ENCODE results near the gene CES1.
A peak's percentile ranks its signal among the peaks of the same experiment; 100 is the strongest.
"Not testable (repeated sequence)": the region's sequence is repeated elsewhere in the genome, so short reads cannot be mapped to it uniquely, and the experiment has no call there.

The CES1 gene

DNA sequence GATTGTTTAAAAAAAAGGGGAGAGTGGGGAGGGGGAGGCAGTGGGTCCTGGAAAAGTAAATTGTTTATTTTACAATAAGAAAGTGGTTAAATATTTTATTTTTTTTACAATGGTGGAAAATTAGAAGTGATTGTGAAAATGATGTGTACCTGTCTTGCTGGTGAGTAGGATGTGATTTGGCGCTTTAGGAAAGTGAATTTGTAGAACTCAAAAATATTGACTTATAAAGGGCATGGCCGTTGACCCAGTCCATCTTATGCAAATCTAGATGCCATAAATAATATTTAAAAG is 10.2 kb upstream of the CES1 start:
- Mint-ChIP-seq H3K9me3 (no peaks in the 10 kb centered on the region), H3K36me3 (no peaks in the 10 kb centered on the region), H3K27ac (no peak overlapping the region), H3K4me1 (no peaks in the 10 kb centered on the region), H3K27me3 (peaks cover 6 to 8% of the 10 kb centered on the region in 2 donors), H3K4me3 (no peak overlapping the region)
- DNase-seq (no peak), ATAC-seq (replicated peaks) (no peak)

DNA sequence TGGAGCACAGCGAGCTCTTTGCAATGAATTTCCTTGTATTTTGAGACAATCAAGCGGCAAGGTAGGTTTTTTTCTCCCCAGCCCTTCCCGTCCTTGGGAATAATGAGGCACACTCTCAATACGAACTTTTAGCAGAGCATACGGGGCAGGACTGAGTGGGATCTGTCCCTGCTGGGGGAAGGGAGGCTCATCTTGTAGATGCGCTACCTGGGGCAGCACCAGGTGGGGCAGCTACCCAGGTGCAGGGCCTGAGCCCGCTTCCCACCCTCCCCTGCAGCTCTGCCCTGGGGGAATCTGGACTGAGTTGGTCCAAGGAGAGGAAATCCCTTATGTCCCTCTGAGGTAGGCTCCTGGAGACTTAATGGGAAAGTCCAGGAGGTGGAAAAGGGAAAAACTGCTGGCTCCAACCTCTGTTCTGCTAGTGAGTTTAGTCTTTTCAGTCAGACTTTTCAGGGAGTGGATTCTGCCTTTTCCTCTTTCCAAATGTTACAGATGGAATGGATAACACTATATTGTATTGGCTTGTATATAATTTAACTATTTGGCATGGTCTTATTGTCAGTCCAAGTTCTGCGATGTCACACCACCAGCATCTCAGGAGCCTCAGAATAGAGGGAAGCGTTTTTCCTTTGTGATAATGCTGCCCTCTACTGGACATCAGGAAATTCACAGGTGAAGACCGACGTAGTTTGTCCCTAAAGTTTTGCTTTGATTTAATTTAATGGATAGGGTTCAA is 9.6 kb upstream of the CES1 start:
- Mint-ChIP-seq H3K27me3 (peaks cover 6 to 8% of the 10 kb centered on the region in 2 donors), H3K36me3 (no peaks in the 10 kb centered on the region), H3K4me1 (no peaks in the 10 kb centered on the region), H3K4me3 (no peak overlapping the region), H3K9me3 (no peaks in the 10 kb centered on the region), H3K27ac (no peak overlapping the region)
- peak in 1 of 2 donors; percentile 62 for ATAC-seq (replicated peaks)
- no peak for DNase-seq

DNA sequence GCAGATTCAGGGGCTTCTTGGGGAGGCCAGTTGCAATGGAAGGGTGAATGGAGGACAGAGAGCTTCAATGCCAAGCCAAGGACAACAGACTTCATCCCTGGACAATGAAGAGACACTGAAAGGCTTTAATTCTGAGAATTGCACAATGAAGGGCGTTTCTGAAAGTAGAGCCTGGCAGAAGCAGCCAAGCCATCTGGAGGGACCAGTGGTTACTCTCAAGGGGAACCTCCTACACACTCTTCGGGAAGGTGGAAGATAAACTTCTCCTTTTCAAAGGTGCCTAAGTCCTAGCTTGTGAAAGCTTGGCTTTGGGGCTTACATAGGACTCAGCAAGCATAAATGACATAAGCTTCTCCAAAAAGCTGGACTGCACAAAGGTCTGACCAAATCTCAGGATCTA is 6.2 kb upstream of the CES1 start:
- no peaks in the 10 kb centered on the region for H3K9me3 Mint-ChIP-seq

DNA sequence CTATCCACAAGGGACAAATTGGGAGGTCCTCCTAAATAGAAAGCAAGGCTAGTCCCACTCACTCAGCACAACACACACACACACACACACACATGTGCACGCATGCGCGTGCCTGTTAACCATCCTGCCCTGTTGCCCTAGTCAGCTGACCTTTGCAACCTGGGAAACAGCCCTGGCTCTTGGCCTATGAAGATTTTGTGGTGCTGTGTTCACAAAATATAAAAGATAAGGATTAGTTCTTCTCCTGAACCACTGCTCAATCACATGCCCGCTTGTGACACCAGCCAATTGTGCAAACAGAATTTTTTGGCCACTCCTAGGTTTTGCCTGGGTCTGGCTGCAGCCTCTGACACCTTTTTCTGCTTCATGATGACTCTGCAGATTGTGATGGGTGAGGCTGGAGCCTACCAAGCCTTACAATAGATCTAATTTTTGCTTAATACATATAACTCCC is 3.3 kb upstream of the CES1 start:
- peaks cover under 1 to 2% of the 10 kb centered on the region in 2 donors for H3K27me3 Mint-ChIP-seq
- H3K27ac Mint-ChIP-seq = no peak overlapping the region
- ATAC-seq (replicated peaks) (no peak), DNase-seq (no peak)
- no peak overlapping the region for H3K4me3 Mint-ChIP-seq
- H3K9me3 Mint-ChIP-seq = no peaks in the 10 kb centered on the region
- no peaks in the 10 kb centered on the region for H3K36me3 Mint-ChIP-seq
- peaks cover 0 to 6% of the 10 kb centered on the region in 2 donors for H3K4me1 Mint-ChIP-seq

More for the DNA sequence above, 6.2 kb upstream of the CES1 start:
- H3K27me3 Mint-ChIP-seq = peaks cover 6 to 8% of the 10 kb centered on the region in 2 donors
- peak in 1 of 2 donors; percentile 46 for ATAC-seq (replicated peaks)
- no peak for DNase-seq
- H3K4me1 Mint-ChIP-seq = peaks cover 0 to 2% of the 10 kb centered on the region in 2 donors
- H3K4me3 Mint-ChIP-seq = no peak overlapping the region
- no peak overlapping the region for H3K27ac Mint-ChIP-seq
- H3K36me3 Mint-ChIP-seq = no peaks in the 10 kb centered on the region

DNA sequence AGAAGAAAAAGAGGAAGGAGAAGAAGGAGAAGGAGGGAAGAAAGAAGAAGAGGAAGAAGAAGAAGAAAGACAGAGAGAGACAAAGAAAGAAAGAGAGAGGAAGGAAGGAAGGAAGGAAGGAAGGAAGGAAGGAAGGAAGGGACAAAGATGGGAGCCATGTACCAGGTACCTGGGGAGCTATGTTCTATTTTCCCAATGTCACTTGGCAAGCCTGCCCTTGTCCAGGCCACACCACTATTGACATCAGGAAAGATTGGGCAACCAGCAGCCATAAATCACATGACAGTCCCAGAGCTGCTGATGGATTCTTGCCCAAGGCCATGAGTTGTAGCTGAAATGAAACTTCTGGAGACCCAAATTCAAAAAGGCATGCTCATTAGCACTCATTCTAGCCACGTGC is 2.7 kb upstream of the CES1 start:
- no peak overlapping the region for H3K27ac Mint-ChIP-seq
- DNase-seq (no peak), ATAC-seq (replicated peaks) (no peak)
- no peak overlapping the region for H3K4me3 Mint-ChIP-seq
- H3K27me3 Mint-ChIP-seq = peaks cover 0 to 5% of the 10 kb centered on the region in 2 donors
- peaks cover 0 to 6% of the 10 kb centered on the region in 2 donors for H3K4me1 Mint-ChIP-seq
- H3K36me3 Mint-ChIP-seq = no peaks in the 10 kb centered on the region
- H3K9me3 Mint-ChIP-seq = no peaks in the 10 kb centered on the region

DNA sequence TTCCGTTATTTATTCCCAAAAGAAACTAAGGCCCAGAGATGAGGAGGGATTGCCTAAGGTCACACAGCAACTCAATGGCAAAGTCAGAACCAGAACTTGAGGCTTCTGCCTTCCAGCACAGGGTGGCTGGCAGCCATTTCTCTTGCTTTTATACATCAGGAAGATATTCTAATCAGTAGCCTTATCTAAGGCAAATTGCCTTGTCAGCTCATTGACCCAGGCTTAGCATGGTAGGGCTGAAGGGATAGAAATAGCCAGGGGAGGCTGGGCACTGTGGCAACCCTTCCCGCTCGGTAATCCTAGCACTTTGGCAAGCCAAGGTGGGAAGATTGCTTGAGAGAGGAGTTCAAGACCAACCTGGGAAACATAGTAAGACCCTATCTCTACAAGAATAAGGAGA is 2.3 kb upstream of the CES1 start:
- H3K36me3 Mint-ChIP-seq; H3K4me3 Mint-ChIP-seq; H3K27ac Mint-ChIP-seq; H3K9me3 Mint-ChIP-seq; H3K27me3 Mint-ChIP-seq; DNase-seq; ATAC-seq (replicated peaks); H3K4me1 Mint-ChIP-seq: not testable (repeated sequence)

DNA sequence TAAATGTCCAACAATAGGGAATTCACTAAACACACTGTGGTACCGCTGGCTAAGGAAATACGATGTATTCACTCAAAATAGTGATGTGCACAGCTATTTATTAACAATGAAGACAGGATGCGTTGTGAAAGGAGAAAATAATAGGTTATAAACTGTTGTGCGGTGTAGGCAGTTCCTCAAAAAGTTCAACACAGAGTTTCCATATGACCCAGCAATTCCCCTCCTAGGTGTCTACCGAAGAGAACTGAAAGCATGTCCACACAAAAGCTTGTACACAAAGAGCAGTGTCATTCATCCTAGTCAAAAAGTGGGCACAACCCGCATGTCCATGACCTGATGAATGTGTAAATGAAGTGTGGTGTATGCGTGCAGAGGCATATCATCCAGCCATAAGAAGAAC is 1.2 kb upstream of the CES1 start:
- Mint-ChIP-seq H3K9me3 (no peaks in the 10 kb centered on the region), H3K36me3 (no peaks in the 10 kb centered on the region), H3K27me3 (peaks cover 0 to 5% of the 10 kb centered on the region in 2 donors), H3K4me1 (peaks cover 0 to 6% of the 10 kb centered on the region in 2 donors), H3K27ac (no peak overlapping the region), H3K4me3 (no peak overlapping the region)
- no peak for DNase-seq
- ATAC-seq (replicated peaks) = peak; percentile 79 to 80

DNA sequence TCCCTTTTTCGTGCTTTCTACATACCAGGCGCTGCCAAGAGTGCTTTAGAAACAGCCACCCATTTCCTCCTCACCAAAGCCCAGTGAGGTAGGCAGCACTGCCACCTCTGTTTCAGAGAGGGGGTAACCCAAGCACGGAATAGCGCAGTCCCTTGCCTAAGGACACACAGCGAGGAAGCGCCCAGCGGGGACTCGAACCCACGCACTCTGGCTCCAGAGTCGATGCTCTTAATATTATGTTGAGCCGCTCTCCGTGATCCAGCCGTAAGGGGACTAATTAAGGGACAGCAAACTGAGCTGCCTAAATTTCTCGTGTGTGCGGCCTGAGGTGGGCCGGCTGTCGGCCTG is 497 bp downstream of the CES1 start:
- peaks cover 0 to 6% of the 10 kb centered on the region in 2 donors for H3K4me1 Mint-ChIP-seq
- H3K9me3 Mint-ChIP-seq = no peaks in the 10 kb centered on the region

DNA sequence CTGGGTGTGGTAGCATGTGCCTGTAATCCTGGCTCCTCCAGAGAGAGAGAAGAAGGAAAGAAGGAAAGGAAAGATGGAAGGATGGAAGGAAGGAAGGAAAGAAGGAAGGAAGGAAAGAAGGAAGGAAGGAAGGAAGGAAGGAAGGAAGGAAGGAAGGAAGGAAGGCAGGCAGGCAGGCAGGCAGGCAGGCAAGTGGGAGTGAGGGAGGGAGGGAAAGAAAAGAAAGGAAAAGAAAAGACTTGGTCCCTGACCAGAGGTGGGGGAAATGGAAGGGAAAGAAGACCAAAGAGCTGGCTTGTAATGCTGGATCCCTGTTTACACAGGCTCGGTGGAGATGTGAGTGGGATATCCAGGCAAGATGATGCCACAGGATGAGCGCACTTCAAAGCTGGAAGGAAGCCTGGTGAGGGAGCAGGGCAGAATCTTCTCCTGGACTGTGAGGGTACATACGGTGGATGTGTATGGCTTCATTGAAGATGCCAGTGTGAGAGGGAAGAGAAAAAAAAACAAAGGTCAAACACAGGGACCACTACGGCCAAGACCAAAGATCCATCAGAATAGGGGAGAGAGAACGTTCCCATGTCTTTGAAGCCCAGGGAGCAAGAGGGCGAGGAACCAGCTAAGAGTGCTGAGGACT is 2.1 kb downstream of the CES1 start:
- peaks cover 5 to 11% of the 10 kb centered on the region in 2 donors for H3K27me3 Mint-ChIP-seq
- no peak for ATAC-seq (replicated peaks)
- no peak for DNase-seq
- H3K9me3 Mint-ChIP-seq = no peaks in the 10 kb centered on the region
- no peak overlapping the region for H3K4me3 Mint-ChIP-seq
- H3K36me3 Mint-ChIP-seq = no peaks in the 10 kb centered on the region
- peaks cover 0 to 6% of the 10 kb centered on the region in 2 donors for H3K4me1 Mint-ChIP-seq
- no peak overlapping the region for H3K27ac Mint-ChIP-seq

More for the DNA sequence above, 497 bp downstream of the CES1 start:
- no peak overlapping the region for H3K4me3 Mint-ChIP-seq
- H3K36me3 Mint-ChIP-seq = no peaks in the 10 kb centered on the region
- H3K27me3 Mint-ChIP-seq = peaks cover 5 to 7% of the 10 kb centered on the region in 2 donors
- no peak for DNase-seq
- no peak overlapping the region for H3K27ac Mint-ChIP-seq
- no peak for ATAC-seq (replicated peaks)

DNA sequence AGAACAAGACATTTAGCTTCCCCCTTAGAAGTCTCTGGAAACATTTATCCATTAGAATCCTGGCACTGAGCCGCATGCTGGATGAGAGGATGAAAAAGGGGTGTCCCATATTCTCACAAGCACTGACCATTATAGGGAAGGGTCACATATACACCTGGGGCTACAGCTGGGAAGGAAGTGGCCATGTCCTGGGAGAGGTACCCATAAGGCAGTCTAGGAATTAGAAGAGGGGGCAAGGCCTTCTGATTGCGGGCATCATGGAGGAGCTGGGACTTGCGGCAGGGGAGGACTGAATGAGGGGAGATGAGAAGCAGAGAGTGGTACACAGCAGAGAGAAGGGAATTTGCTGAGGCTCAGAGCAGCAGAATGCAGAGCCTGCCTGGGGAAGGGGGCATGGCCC is 3.7 kb downstream of the CES1 start:
- H3K4me1 Mint-ChIP-seq; H3K9me3 Mint-ChIP-seq; H3K36me3 Mint-ChIP-seq; H3K4me3 Mint-ChIP-seq; ATAC-seq (replicated peaks); DNase-seq; H3K27ac Mint-ChIP-seq: not testable (repeated sequence)
- H3K27me3 Mint-ChIP-seq = peaks cover 5 to 19% of the 10 kb centered on the region in 2 donors

DNA sequence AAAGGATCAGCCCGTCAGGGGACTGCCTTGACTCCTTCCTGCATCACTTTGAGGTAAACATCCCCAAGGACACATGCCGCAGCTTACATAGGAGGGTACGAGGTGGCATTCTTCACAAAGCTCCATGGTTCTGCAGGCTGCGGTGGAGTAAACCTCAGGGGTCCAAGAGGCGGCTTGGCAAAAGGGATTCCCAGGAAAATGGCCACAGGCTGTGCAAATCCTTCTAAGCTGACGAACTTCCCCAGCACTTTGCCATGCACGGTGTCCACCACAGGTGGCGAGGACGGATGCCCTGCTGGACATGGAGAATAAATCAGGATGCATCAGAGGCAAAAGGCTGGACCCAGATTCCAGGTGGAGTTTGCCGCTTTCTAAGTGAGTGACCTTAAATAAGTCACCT is 4.2 kb downstream of the CES1 start:
- Mint-ChIP-seq H3K27ac (no peak overlapping the region), H3K27me3 (peaks cover 5 to 19% of the 10 kb centered on the region in 2 donors), H3K36me3 (no peaks in the 10 kb centered on the region), H3K4me3 (no peak overlapping the region), H3K9me3 (no peaks in the 10 kb centered on the region), H3K4me1 (peaks cover 0 to under 1% of the 10 kb centered on the region in 2 donors)
- DNase-seq (no peak), ATAC-seq (replicated peaks) (no peak)

DNA sequence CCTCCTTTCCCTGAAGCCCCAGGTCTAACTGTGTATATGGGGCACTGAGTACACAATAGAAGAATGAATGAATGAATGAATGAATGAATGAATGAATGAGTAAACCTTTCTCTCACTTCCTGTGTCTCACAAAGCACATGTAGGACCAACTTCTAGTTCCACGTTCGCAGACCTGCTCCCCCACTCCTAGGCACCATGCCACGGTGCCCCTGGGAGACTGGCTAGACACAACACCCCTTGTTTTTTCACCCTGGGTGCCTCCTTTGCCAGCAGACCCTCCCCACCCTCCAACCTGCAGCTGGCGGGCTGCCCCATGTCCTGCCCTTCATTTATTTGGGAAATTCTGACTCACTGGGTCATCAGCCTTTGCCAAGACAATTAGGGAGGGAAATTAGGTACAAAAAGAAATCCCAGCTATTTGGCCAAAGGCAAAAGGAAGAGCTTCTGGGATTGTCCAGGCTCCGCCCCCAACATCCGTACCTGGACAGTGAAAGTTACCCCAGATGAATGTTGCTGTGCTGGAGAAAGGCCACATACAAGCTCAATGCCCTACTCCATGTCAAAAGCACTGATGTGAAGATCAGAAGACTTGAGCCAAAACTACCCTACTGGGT is 7.7 kb downstream of the CES1 start:
- Mint-ChIP-seq H3K9me3 (no peaks in the 10 kb centered on the region), H3K4me1 (no peaks in the 10 kb centered on the region), H3K4me3 (no peak overlapping the region), H3K27ac (no peak overlapping the region), H3K27me3 (peaks cover 21 to 30% of the 10 kb centered on the region in 2 donors), H3K36me3 (no peaks in the 10 kb centered on the region)
- DNase-seq = no peak
- no peak for ATAC-seq (replicated peaks)

DNA sequence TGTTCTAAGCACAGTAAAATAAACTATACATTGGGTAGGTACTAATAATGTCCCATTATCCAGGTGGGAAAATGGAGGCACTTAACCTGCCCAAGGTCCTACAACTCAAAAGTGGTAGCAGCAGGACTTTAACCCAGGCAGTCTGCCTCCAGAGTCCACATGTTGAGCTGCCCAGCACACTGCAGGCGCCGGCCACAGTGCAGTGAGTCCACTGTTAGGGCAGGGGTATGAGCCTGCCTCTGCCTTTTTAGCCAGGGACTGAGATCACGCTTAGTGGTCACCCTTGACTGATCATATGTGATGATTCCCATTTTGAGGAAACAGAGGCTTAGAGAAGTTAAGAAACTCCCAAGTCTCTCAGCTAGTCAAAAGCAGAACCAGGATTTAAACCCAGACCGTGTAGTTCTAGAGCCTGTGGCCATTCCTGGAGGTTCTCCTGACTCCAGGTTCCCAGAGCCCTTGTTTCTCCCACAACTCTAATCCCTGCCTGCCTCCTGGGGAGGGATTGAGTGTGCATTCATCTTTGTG is 8.4 kb downstream of the CES1 start:
- H3K9me3 Mint-ChIP-seq = no peaks in the 10 kb centered on the region
- H3K36me3 Mint-ChIP-seq = no peaks in the 10 kb centered on the region
- ATAC-seq (replicated peaks) (no peak), DNase-seq (no peak)
- no peaks in the 10 kb centered on the region for H3K4me1 Mint-ChIP-seq
- no peak overlapping the region for H3K27ac Mint-ChIP-seq
- H3K27me3 Mint-ChIP-seq = peaks cover 21 to 30% of the 10 kb centered on the region in 2 donors
- no peak overlapping the region for H3K4me3 Mint-ChIP-seq

DNA sequence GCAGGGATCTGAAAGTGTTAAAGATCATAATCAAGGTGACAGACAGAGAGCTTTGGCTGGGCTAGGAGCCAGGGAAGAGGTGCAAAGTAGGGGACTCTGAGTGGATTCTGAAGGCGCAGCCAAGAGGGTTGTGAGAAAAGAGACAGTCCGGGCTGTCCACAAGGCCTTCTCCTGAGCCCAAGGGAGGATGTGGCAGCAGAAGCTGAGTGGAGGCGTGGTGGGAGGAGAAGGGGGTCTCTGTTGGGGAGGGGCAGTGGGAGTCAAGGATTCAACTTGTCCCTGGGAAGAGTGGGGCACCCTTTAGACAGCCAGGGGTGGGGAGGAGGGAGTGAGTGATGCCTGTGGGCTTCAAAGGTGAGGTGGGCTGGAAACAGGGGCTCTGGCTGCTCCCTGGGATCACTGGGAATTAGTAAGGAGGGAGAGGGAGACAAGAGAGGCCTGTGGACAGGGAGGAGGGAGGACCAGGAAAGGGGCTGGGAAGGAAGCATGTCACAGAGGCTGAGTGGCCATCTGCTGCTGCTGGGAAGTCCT is 10.6 kb downstream of the CES1 start:
- DNase-seq (no peak), ATAC-seq (replicated peaks) (no peak)
- H3K9me3 Mint-ChIP-seq = no peaks in the 10 kb centered on the region

More for the DNA sequence above, 10.6 kb downstream of the CES1 start:
- no peaks in the 10 kb centered on the region for H3K36me3 Mint-ChIP-seq
- peaks cover 25 to 27% of the 10 kb centered on the region in 2 donors for H3K27me3 Mint-ChIP-seq
- H3K27ac Mint-ChIP-seq = no peak overlapping the region
- H3K4me1 Mint-ChIP-seq = no peaks in the 10 kb centered on the region
- H3K4me3 Mint-ChIP-seq = no peak overlapping the region
